ENCODE measurements around the gene TIMM44. TPM values are rescaled to one million over a fixed set of nuclear protein-coding genes. Genes with fewer than 3 reads are reported as not detected.

TIMM44 gene
- total RNA-seq, 4 donors from 2014 or later: 61.6 to 111 (median 98.5) TPM

GRCh38 chr19:7879111-7879807, 64.2 kb downstream of the TIMM44 start:
- intact Hi-C loops (cut with DNase I): no loop called here
- Histone ChIP-seq H3K9me3 (no peaks in the 10 kb centered on the region), H3K36me3 (no peaks in the 10 kb centered on the region), H3K27ac (replicated peaks in 1 of 4) (no peak overlapping the region), H3K4me3 (no peak overlapping the region), H3K27me3 (peaks cover 3 to 41% (median 9%) of the 10 kb centered on the region in 4 donors), H3K4me1 (peaks cover 0 to 6% (median 5%) of the 10 kb centered on the region in 4 donors)
- TF ChIP-seq CTCF (IDR thresholded peaks at IDR 0.05): no peak
- no peak for TF ChIP-seq POLR2AphosphoS5 (IDR thresholded peaks at IDR 0.05)
- no peak for TF ChIP-seq POLR2A (IDR thresholded peaks at IDR 0.05; ENCODE audit: low read depth)
- TF ChIP-seq EP300 (IDR thresholded peaks at IDR 0.05): no peak
- no peak for DNase-seq (ENCODE audit: extremely low spot score)
- WGBS: 68% methylated on average over 9 of the region's 18 CpGs

- TF ChIP-seq POLR2AphosphoS5 (IDR thresholded peaks at IDR 0.05) (no peak), POLR2A (IDR thresholded peaks at IDR 0.05; ENCODE audit: low read depth) (no peak), EP300 (IDR thresholded peaks at IDR 0.05) (no peak), CTCF (IDR thresholded peaks at IDR 0.05) (no peak)
- Histone ChIP-seq H3K27me3 (peaks cover 3 to 61% (median 27%) of the 10 kb centered on the region in 4 donors), H3K9me3 (no peaks in the 10 kb centered on the region), H3K27ac (replicated peaks in 1 of 4) (no peak overlapping the region), H3K36me3 (no peaks in the 10 kb centered on the region), H3K4me3 (no peak overlapping the region), H3K4me1 (peaks cover 7 to 25% (median 20%) of the 10 kb centered on the region in 4 donors)
- DNase-seq (ENCODE audit: extremely low spot score): no peak
- intact Hi-C loops (cut with DNase I): no loop called here
- WGBS: 76% methylated on average over 6 of the region's 6 CpGs
Observed at GRCh38 chr19:7877249-7877836, 66.1 kb downstream of the TIMM44 start.

Other genes starting within 250 kb of the TIMM44 start
- gene FCER2, start 241.5 kb downstream of the TIMM44 start, total RNA-seq: under 1 TPM in 1 of 4 donors, not detected in 3; 0.29 TPM
- gene CLEC4G, start 211.6 kb downstream of the TIMM44 start, total RNA-seq: 1 to 10 TPM in 3 of 4 donors, under 1 TPM in 1; 0.75 to 2.5 (median 1.8) TPM
- 10 to 100 TPM in 1 of 4 donors, 1 to 10 TPM in 3; 4.0 to 13.1 (median 8.4) TPM for gene CD209, start 196.1 kb downstream of the TIMM44 start, total RNA-seq
- not detected for gene CLEC4M, start 180.4 kb downstream of the TIMM44 start, total RNA-seq
- gene EVI5L, start 113.4 kb downstream of the TIMM44 start, total RNA-seq: 10 to 100 TPM; 19.9 to 42.0 (median 29.2) TPM
- gene PRR36, start 69.3 kb downstream of the TIMM44 start, total RNA-seq: under 1 TPM in 1 of 4 donors, not detected in 3; 0.52 TPM
- gene LRRC8E, start 55.2 kb downstream of the TIMM44 start, total RNA-seq: 1 to 10 TPM in 1 of 4 donors, under 1 TPM in 2, not detected in 1; 0.33 to 1.0 (median 0.46) TPM
- 10 to 100 TPM; 17.2 to 31.9 (median 24.5) TPM for gene MAP2K7, start 39.8 kb downstream of the TIMM44 start, total RNA-seq
- gene TGFBR3L, start 28.8 kb downstream of the TIMM44 start, total RNA-seq: 1 to 10 TPM; 2.2 to 8.3 (median 6.1) TPM
- 10 to 100 TPM; 32.4 to 47.2 (median 35.0) TPM for gene SNAPC2, start 23.3 kb downstream of the TIMM44 start, total RNA-seq
- 10 to 100 TPM; 28.7 to 59.4 (median 49.2) TPM for gene CTXN1, start 17.5 kb downstream of the TIMM44 start, total RNA-seq
- gene ELAVL1, start 62.0 kb upstream of the TIMM44 start, total RNA-seq: 10 to 100 TPM; 27.0 to 49.1 (median 38.3) TPM
- not detected for gene CCL25, start 109.1 kb upstream of the TIMM44 start, total RNA-seq
- gene FBN3, start 205.9 kb upstream of the TIMM44 start, total RNA-seq: under 1 TPM in 1 of 4 donors, not detected in 3; under 0.01 TPM

Measured in esophagus muscularis mucosa (tissue), 4 donors.